HEK293 (cell line): ENCODE results near the gene NAMPT.

Source experiments
- CTCF ChIA-PET: fragments of 350-600 bp; formaldehyde crosslinking; extraction: SDS; loops from one replicate; lab custom pipeline; 2021; ENCODE audit warnings: antibody characterized with exemption; lab: Yijun Ruan, JAX
- POLR2A ChIA-PET: fragments of 300-600 bp; formaldehyde crosslinking; extraction: SDS; loops from one replicate; lab custom pipeline; 2020; ENCODE audit warnings: antibody characterized with exemption, inconsistent platforms; lab: Yijun Ruan, JAX
- H3K27ac ChIP-seq: fragments of 200-500 bp; sonication (Bioruptor generic); 2 replicates; pipeline ENCODE4 v1.5.1; 2014; ENCODE audit warnings: low read depth, low read length, control low read depth, inconsistent platforms; ENCODE audit errors: extremely low read depth
- H3K36me3 ChIP-seq, 2 experiments: fragments of 200-500 bp in 1 of 2; sonication (Bioruptor generic) in 1 of 2; 1 replicate in 1 of 2; 2 replicates in 1 of 2; pipeline ENCODE4 v1.5.1; 2014 to 2017; ENCODE audit warnings: inconsistent platforms in 2 of 2, low read length in 2 of 2; ENCODE audit not compliant: control insufficient read depth in 2 of 2, insufficient read depth in 1 of 2
- H3K4me1 ChIP-seq: fragments of 200-500 bp; sonication (Bioruptor generic); 2 replicates; pipeline ENCODE4 v1.5.1; 2014; ENCODE audit warnings: mild to moderate bottlenecking, low read length, inconsistent platforms; ENCODE audit not compliant: control insufficient read depth, insufficient read depth
- H3K4me3 ChIP-seq: 2 replicates; pipeline ENCODE4 v1.5.1; 2011; ENCODE audit warnings: low read depth, mild to moderate bottlenecking, control low read depth, low read length, moderate library complexity
- H3K9me3 ChIP-seq: fragments of 200-500 bp; sonication (Bioruptor generic); 2 replicates; pipeline ENCODE4 v1.5.1; 2014; ENCODE audit warnings: low read depth, low read length, inconsistent platforms; ENCODE audit not compliant: control insufficient read depth, insufficient read depth
- GLI4 ChIP-seq: fragments of 450-650 bp; formaldehyde crosslinking; IDR thresholded peaks from 2 replicates; pipeline ENCODE4 v1.5.1; 2016; ENCODE audit warnings: missing biosample characterization, missing genetic modification characterization
- HOXA7 ChIP-seq: sonication (generic); formaldehyde crosslinking; IDR thresholded peaks from 2 replicates; pipeline ENCODE4 v1.8.1; 2022; ENCODE audit warnings: missing genetic modification reagents, borderline replicate concordance
- KLF7 ChIP-seq: fragments of 450-650 bp; formaldehyde crosslinking; IDR thresholded peaks from 2 replicates; pipeline ENCODE4 v1.5.1; 2016; ENCODE audit warnings: missing biosample characterization, missing genetic modification characterization, borderline replicate concordance
- SCRT1 ChIP-seq: fragments of 450-650 bp; formaldehyde crosslinking; IDR thresholded peaks from 2 replicates; pipeline ENCODE4 v1.5.1; 2016; ENCODE audit warnings: missing biosample characterization, missing genetic modification characterization, borderline replicate concordance
- ZNF174 ChIP-seq: fragments of 450-650 bp; formaldehyde crosslinking; IDR thresholded peaks from 2 replicates; pipeline ENCODE4 v1.5.0; 2017; ENCODE audit warnings: missing biosample characterization, mild to moderate bottlenecking, missing genetic modification characterization
- ZNF23 ChIP-seq: fragments of 450-650 bp; formaldehyde crosslinking; IDR thresholded peaks from 2 replicates; pipeline ENCODE4 v1.5.1; 2016; ENCODE audit warnings: missing biosample characterization, missing genetic modification characterization, borderline replicate concordance
- ZNF335 ChIP-seq: fragments of 450-650 bp; formaldehyde crosslinking; conservative IDR thresholded peaks from 2 replicates; pipeline ENCODE4 v1.5.1; 2016; ENCODE audit warnings: missing biosample characterization, missing genetic modification characterization
- ZNF362 ChIP-seq: fragments of 450-650 bp; formaldehyde crosslinking; IDR thresholded peaks from 2 replicates; pipeline ENCODE4 v1.5.1; 2016; ENCODE audit warnings: missing biosample characterization, missing genetic modification characterization
- ZNF394 ChIP-seq: fragments of 450-650 bp; formaldehyde crosslinking; IDR thresholded peaks from 2 replicates; pipeline ENCODE4 v1.5.1; 2016; ENCODE audit warnings: missing biosample characterization, missing genetic modification characterization, mild to moderate bottlenecking, moderate library complexity, borderline replicate concordance
- ZNF530 ChIP-seq: fragments of 450-650 bp; formaldehyde crosslinking; IDR thresholded peaks from 2 replicates; pipeline ENCODE4 v1.5.1; 2016; ENCODE audit warnings: low read depth, missing biosample characterization, missing genetic modification characterization
- ZNF560 ChIP-seq: fragments of 450-650 bp; formaldehyde crosslinking; IDR thresholded peaks from 2 replicates; pipeline ENCODE4 v1.5.1; 2017; ENCODE audit warnings: missing biosample characterization, missing genetic modification characterization, borderline replicate concordance
- ZNF660 ChIP-seq: fragments of 450-650 bp; IDR thresholded peaks from 2 replicates; pipeline ENCODE4 v1.5.1; 2018; ENCODE audit warnings: missing biosample characterization, mild to moderate bottlenecking, missing genetic modification characterization
- ZNF664 ChIP-seq: fragments of 450-650 bp; formaldehyde crosslinking; IDR thresholded peaks from 2 replicates; pipeline ENCODE4 v1.5.1; 2016; ENCODE audit warnings: missing biosample characterization, missing genetic modification characterization
- ZNF677 ChIP-seq: fragments of 450-650 bp; IDR thresholded peaks from 2 replicates; pipeline ENCODE4 v1.5.0; 2018; ENCODE audit warnings: missing biosample characterization, mild to moderate bottlenecking, missing genetic modification characterization, moderate library complexity
- ZNF707 ChIP-seq: fragments of 450-650 bp; formaldehyde crosslinking; IDR thresholded peaks from 2 replicates; pipeline ENCODE4 v1.5.1; 2016; ENCODE audit warnings: missing biosample characterization, missing genetic modification characterization
- ZNF785 ChIP-seq: fragments of 450-650 bp; formaldehyde crosslinking; IDR thresholded peaks from 2 replicates; pipeline ENCODE4 v1.5.1; 2016; ENCODE audit warnings: missing biosample characterization, missing genetic modification characterization
- ZSCAN23 ChIP-seq: fragments of 450-650 bp; formaldehyde crosslinking; IDR thresholded peaks from 2 replicates; pipeline ENCODE4 v1.5.1; 2016; ENCODE audit warnings: missing biosample characterization, missing genetic modification characterization
- TF ChIP-seq, protein P1 (sequence below): fragments of 450-650 bp; IDR thresholded peaks from 2 replicates; pipeline ENCODE4 v1.5.1; 2018; ENCODE audit warnings: missing biosample characterization, mild to moderate bottlenecking, missing genetic modification characterization
- TF ChIP-seq, protein P2 (sequence below): fragments of 450-650 bp; formaldehyde crosslinking; IDR thresholded peaks from 2 replicates; pipeline ENCODE4 v1.5.1; 2017; ENCODE audit warnings: missing biosample characterization, missing genetic modification characterization
- TF ChIP-seq, protein P3 (sequence below): fragments of 450-650 bp; formaldehyde crosslinking; conservative IDR thresholded peaks from 2 replicates; pipeline ENCODE4 v1.5.1; 2016; ENCODE audit warnings: low read depth, missing biosample characterization, missing genetic modification characterization

NAMPT gene

GRCh38 chr7:106246902-106247711 lies 37.7 kb downstream of the NAMPT start:
- POLR2A ChIA-PET = interaction anchor here (0.7 kb wide), 1 partner anchor 10 kb away, joined by 3 read pairs; no protein-coding TSS in a partner anchor
- CTCF ChIA-PET = interaction anchor here (1.0 kb wide), 1 partner anchor 32 kb away, joined by 3 read pairs; no protein-coding TSS in a partner anchor
- Histone ChIP-seq H3K4me3 (no peak overlapping the region), H3K9me3 (no peaks in the 10 kb centered on the region), H3K36me3 (peaks cover 7 to 31% of the 10 kb centered on the region in 2 experiments; a peak in 2 of 3 replicates), H3K4me1 (no peaks in the 10 kb centered on the region), H3K27ac (no peak overlapping the region)
- TF ChIP-seq ZNF664 (no peak), ZNF23 (tag by site-specific recombination) (no peak), ZNF174 (tag by site-specific recombination) (no peak)
- TF ChIP-seq, protein P1, sequence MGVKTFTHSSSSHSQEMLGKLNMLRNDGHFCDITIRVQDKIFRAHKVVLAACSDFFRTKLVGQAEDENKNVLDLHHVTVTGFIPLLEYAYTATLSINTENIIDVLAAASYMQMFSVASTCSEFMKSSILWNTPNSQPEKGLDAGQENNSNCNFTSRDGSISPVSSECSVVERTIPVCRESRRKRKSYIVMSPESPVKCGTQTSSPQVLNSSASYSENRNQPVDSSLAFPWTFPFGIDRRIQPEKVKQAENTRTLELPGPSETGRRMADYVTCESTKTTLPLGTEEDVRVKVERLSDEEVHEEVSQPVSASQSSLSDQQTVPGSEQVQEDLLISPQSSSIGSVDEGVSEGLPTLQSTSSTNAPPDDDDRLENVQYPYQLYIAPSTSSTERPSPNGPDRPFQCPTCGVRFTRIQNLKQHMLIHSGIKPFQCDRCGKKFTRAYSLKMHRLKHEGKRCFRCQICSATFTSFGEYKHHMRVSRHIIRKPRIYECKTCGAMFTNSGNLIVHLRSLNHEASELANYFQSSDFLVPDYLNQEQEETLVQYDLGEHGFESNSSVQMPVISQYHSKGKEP (tag by site-specific recombination) = no peak

DNA sequence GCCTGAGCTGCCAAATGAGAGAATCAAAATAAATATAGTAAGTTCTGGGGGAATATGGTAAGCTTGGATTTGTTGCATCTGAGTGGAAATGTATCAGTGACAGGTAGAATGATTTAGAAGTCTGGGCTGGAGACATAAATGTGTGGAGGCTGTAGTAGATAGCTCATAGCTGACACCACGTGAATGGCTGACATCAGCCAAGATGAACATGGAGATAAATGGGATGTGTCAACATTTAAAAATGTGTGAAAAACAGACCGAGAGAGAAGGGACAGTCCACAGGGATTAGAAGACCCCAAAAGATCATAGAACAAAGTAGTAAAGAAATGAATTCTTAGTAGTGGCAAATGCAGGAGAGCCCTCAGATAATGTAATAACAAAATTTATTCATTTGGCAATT lies 40.9 kb downstream of the NAMPT start:
- TF ChIP-seq ZNF335 (0 out of 2 replicates have a peak, but pooled peaks have one; percentile 22), ZNF660 (tag by site-specific recombination) (no peak)
- H3K9me3 ChIP-seq = no peaks in the 10 kb centered on the region
- peaks cover 0 to 16% of the 10 kb centered on the region in 2 experiments; a peak in 1 of 3 replicates for H3K36me3 ChIP-seq
- CTCF ChIA-PET = no interaction called here
- H3K4me1 ChIP-seq = no peaks in the 10 kb centered on the region
- H3K27ac ChIP-seq = no peak overlapping the region
- no peak overlapping the region for H3K4me3 ChIP-seq
- POLR2A ChIA-PET = no interaction called here

- POLR2A ChIA-PET = no interaction called here
- Histone ChIP-seq H3K36me3 (no peaks in the 10 kb centered on the region), H3K4me3 (no peak overlapping the region), H3K9me3 (no peaks in the 10 kb centered on the region), H3K27ac (no peak overlapping the region)
- TF ChIP-seq ZNF362 (tag by site-specific recombination) (no peak), ZNF530 (tag by site-specific recombination) (no peak), ZNF707 (tag by site-specific recombination) (no peak), ZNF560 (tag by site-specific recombination) (no peak), SCRT1 (tag by site-specific recombination) (no peak), KLF7 (tag by site-specific recombination) (no peak), ZSCAN23 (tag by site-specific recombination) (no peak), GLI4 (tag by site-specific recombination) (no peak), ZNF394 (no peak), ZNF785 (no peak), HOXA7 (CRISPR knock-in tag) (no peak), ZNF677 (tag by site-specific recombination) (no peak)
- TF ChIP-seq, protein P2, sequence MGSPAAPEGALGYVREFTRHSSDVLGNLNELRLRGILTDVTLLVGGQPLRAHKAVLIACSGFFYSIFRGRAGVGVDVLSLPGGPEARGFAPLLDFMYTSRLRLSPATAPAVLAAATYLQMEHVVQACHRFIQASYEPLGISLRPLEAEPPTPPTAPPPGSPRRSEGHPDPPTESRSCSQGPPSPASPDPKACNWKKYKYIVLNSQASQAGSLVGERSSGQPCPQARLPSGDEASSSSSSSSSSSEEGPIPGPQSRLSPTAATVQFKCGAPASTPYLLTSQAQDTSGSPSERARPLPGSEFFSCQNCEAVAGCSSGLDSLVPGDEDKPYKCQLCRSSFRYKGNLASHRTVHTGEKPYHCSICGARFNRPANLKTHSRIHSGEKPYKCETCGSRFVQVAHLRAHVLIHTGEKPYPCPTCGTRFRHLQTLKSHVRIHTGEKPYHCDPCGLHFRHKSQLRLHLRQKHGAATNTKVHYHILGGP = no peak
- TF ChIP-seq, protein P3, sequence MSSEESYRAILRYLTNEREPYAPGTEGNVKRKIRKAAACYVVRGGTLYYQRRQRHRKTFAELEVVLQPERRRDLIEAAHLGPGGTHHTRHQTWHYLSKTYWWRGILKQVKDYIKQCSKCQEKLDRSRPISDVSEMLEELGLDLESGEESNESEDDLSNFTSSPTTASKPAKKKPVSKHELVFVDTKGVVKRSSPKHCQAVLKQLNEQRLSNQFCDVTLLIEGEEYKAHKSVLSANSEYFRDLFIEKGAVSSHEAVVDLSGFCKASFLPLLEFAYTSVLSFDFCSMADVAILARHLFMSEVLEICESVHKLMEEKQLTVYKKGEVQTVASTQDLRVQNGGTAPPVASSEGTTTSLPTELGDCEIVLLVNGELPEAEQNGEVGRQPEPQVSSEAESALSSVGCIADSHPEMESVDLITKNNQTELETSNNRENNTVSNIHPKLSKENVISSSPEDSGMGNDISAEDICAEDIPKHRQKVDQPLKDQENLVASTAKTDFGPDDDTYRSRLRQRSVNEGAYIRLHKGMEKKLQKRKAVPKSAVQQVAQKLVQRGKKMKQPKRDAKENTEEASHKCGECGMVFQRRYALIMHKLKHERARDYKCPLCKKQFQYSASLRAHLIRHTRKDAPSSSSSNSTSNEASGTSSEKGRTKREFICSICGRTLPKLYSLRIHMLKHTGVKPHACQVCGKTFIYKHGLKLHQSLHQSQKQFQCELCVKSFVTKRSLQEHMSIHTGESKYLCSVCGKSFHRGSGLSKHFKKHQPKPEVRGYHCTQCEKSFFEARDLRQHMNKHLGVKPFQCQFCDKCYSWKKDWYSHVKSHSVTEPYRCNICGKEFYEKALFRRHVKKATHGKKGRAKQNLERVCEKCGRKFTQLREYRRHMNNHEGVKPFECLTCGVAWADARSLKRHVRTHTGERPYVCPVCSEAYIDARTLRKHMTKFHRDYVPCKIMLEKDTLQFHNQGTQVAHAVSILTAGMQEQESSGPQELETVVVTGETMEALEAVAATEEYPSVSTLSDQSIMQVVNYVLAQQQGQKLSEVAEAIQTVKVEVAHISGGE (tag by site-specific recombination) = no peak
- TF ChIP-seq, all 188 proteins: peak for 0
- no peaks in the 10 kb centered on the region for H3K4me1 ChIP-seq
- CTCF ChIA-PET = no interaction called here
These were observed 45.4 kb downstream of the NAMPT start for GRCh38 chr7:106239406-106239805.
